NCI-H1105 (cell line): ENCODE measurements around the gene ELAPOR1.
"Not testable (repeated sequence)": the region's sequence is repeated elsewhere in the genome, so short reads cannot be mapped to it uniquely, and the experiment has no call there.

Experiments
- DNase-seq: peaks from one replicate; lab custom pipeline; 2025; lab: John Stamatoyannopoulos, UW

Gene ELAPOR1

GRCh38 chr1:109135940-109136339 lies 22.0 kb downstream of the ELAPOR1 start:
- DNase-seq, result no peak

- DNase-seq, result no peak
These were observed 22.9 kb downstream of the ELAPOR1 start for GRCh38 chr1:109136766-109137165.

- no peak for DNase-seq
These were observed 24.0 kb downstream of the ELAPOR1 start for GRCh38 chr1:109137958-109138357.

GRCh38 chr1:109138358-109138757 lies 24.4 kb downstream of the ELAPOR1 start:
- DNase-seq, result no peak

- no peak for DNase-seq
These were observed 26.5 kb downstream of the ELAPOR1 start for GRCh38 chr1:109140392-109140791.

GRCh38 chr1:109142260-109142659 lies 28.3 kb downstream of the ELAPOR1 start:
- no peak for DNase-seq

- not testable (repeated sequence) for DNase-seq
These were observed 28.8 kb downstream of the ELAPOR1 start for GRCh38 chr1:109142725-109143124.

- DNase-seq, result no peak
These were observed 35.2 kb downstream of the ELAPOR1 start for GRCh38 chr1:109148987-109149561.

GRCh38 chr1:109149874-109150601 lies 36.1 kb downstream of the ELAPOR1 start:
- DNase-seq, result no peak

- DNase-seq, result no peak
These were observed 37.5 kb downstream of the ELAPOR1 start for GRCh38 chr1:109151146-109151990.

GRCh38 chr1:109152196-109152595 lies 38.3 kb downstream of the ELAPOR1 start:
- DNase-seq, result no peak

GRCh38 chr1:109156916-109157385 lies 43.0 kb downstream of the ELAPOR1 start:
- no peak for DNase-seq

- DNase-seq, result no peak
These were observed 44.5 kb downstream of the ELAPOR1 start for GRCh38 chr1:109158433-109158832.

- no peak for DNase-seq
These were observed 45.4 kb downstream of the ELAPOR1 start for GRCh38 chr1:109159326-109159725.

GRCh38 chr1:109160071-109160840 lies 46.3 kb downstream of the ELAPOR1 start:
- no peak for DNase-seq

- no peak for DNase-seq
These were observed 48.1 kb downstream of the ELAPOR1 start for GRCh38 chr1:109161858-109162606.

GRCh38 chr1:109162626-109163025 lies 48.7 kb downstream of the ELAPOR1 start:
- DNase-seq, result no peak

- no peak for DNase-seq
These were observed 49.6 kb downstream of the ELAPOR1 start for GRCh38 chr1:109163551-109163950.
